ENCODE data around the gene POFUT1.
"Not testable (repeated sequence)": the region's sequence is repeated elsewhere in the genome, so short reads cannot be mapped to it uniquely, and the experiment has no call there.

POFUT1 gene

DNA sequence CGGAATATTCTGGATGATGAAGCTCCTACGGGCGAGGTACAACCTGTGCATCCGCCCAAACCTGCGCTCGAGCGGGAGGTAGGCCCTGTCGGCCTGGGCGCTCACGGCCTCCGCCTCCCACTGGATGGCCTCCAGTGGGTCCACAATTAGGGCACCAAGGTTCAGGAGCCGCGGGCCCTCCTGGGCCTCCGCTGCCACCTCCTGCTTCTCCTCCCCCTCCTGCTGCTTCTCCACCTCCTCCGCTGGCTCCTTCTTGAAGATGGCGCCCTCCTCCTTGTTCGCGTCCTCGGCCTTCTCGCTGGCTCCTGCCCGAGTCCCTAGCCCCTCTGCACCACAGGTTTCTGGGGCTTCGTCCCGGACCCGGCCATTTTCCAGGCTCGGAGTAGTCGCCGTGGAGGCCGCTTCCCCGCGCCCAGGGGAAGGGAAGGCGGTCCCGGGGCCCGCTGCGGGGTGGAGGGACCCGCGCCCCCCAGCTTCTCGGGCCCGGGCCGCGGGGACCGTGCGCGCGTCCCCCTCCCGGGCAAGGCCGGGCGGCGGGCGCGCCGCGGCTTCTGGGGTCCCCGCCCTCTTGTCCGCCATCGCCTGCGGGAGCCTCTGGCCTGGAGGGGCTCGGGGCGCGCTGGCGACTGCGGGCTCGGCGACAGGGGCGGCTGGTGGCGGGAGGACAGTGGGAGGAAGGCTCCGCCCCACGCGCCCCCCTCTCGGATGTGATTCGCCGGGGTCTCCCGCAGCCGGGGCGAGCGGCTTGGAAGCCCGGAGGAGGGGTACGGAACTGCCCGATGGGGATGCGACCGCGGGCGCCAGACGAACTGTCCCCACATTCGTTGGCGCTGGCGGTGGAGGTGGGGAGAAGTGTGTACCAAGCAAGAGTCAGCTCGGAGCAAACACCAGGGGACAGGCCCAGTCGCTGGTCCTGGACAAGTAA, 17.7 kb upstream of the POFUT1 start:
- no peak for DNase-seq (ENCODE audit: low read depth)

GRCh38 chr20:32190616-32191415, 16.9 kb upstream of the POFUT1 start:
- DNase-seq (ENCODE audit: low read depth): no peak

GRCh38 chr20:32191422-32191821, 16.3 kb upstream of the POFUT1 start:
- no peak for DNase-seq (ENCODE audit: low read depth)

GRCh38 chr20:32191873-32192272, 15.8 kb upstream of the POFUT1 start:
- no peak for DNase-seq (ENCODE audit: low read depth)

- DNase-seq (ENCODE audit: low read depth): no peak
Measured at GRCh38 chr20:32192698-32193097, 15.0 kb upstream of the POFUT1 start.

GRCh38 chr20:32193336-32193735, 14.3 kb upstream of the POFUT1 start:
- not testable (repeated sequence) for DNase-seq (ENCODE audit: low read depth)

DNA sequence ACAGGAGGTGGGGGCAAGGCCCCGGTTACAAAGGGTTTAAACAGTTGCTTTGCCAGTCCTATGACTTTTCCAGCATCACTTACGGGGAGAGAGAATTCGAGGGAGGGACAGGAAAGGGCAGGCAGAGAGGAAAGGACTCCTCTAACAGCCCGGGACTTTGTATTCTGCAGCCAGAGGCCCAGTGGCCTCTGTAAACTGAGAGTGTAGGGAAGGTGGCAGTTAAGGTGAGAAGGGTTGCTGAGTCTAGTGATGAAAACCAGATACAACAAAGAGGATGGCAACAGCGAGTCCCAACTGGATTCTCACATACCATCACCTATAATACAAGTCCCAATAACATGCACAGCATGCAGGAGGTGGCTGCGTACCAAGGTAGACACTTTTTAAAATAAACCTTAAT, 13.7 kb upstream of the POFUT1 start:
- no peak for DNase-seq (ENCODE audit: low read depth)

DNA sequence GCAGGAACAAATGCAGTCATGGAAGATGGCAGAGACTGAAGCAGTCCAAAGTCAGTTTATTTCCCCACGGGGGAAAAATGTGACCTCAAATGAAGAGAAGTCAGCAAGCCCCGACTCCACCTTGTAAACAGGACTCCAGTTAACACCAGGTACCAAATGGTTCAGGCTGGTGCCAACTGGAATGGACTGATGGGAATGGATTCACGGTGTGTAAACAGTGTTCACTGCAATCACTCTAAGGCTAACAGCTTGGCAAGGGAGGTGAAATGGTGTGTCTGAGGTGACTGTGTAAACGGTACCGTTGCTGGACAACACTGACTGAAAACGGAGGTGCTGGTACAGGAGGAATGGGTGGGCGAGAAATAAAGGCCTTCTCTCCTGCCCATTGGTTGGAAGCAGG, 12.1 kb upstream of the POFUT1 start:
- DNase-seq (ENCODE audit: low read depth): no peak

- DNase-seq (ENCODE audit: low read depth): not testable (repeated sequence)
Measured at GRCh38 chr20:32196613-32197012, 11.1 kb upstream of the POFUT1 start.

DNA sequence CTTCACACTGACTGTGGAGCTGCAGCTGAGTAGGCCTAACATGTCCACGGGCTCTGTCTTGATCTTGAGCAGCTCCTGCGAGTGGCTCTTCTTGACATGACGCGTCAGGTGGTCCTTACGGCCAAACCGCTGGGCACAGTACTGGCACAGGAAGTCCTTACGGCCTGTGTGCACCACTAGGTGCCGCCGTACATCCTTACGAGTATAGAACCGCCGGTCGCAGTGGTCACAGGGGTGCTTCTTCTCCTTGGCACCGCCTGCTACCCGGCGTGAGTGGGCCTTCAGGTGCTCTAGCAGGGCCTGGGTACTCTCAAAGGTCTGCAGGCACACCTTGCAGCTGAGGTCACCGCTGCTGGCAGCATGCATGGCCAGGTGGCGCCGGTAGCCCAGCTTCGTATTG, 10.5 kb upstream of the POFUT1 start:
- DNase-seq (ENCODE audit: low read depth): not testable (repeated sequence)

- DNase-seq (ENCODE audit: low read depth): no peak
Measured at GRCh38 chr20:32199006-32199405, 8.7 kb upstream of the POFUT1 start.

DNA sequence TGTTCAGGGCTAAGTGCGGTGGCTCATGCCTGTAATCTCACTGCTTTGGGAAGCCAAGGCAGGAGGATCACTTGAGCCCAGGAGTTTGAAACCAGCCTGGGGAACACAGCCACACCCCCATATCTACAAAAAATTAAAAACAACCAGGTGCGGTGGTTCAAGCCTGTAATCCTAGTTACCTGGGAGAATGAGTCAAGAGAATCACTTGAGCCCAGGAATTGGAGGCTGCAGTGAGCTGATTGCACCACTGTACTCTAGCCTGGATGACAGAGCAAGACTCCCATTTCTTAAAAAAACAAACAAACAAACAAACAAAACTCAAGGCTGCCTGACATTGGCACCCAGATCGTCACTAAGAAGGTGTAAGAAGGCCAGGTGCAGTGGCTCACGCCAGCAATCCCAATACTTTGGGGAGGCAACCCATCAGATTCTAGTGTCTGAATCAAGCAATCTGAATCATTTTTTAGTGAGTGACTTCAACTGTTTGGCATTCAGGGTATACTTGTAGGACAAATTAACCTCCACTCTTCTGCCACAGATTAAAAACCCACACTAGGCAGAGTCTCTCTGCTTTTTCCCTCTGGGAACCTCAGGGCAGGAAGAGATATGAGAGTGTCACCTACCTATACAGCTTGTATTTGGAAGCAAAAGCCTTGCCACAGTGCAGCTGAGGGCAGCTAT, 6.2 kb upstream of the POFUT1 start:
- DNase-seq (ENCODE audit: low read depth): no peak

DNA sequence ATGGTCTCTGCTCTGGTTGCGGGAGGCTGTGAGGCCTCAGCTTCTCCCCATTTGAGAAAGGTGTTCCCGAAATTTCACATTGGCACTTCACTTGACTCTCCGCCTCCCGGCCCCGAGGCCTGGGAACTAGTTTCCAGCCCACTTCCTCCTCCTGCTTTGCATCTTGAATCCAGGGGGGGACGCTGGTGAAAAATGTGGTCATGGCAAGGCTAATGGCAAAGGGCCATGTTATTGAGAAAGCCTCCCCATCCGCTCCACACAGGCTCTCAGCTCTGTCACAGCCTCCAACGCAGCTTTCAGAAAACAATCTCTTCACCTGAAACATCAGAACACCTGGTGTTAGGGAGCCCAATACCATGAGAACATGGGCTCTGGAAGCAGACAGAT, 5.7 kb upstream of the POFUT1 start:
- DNase-seq (ENCODE audit: low read depth): no peak

- DNase-seq (ENCODE audit: low read depth): no peak
Measured at GRCh38 chr20:32203356-32204204, 4.1 kb upstream of the POFUT1 start.

GRCh38 chr20:32204205-32205109, 3.2 kb upstream of the POFUT1 start:
- peak; percentile 60 for DNase-seq (ENCODE audit: low read depth)

DNA sequence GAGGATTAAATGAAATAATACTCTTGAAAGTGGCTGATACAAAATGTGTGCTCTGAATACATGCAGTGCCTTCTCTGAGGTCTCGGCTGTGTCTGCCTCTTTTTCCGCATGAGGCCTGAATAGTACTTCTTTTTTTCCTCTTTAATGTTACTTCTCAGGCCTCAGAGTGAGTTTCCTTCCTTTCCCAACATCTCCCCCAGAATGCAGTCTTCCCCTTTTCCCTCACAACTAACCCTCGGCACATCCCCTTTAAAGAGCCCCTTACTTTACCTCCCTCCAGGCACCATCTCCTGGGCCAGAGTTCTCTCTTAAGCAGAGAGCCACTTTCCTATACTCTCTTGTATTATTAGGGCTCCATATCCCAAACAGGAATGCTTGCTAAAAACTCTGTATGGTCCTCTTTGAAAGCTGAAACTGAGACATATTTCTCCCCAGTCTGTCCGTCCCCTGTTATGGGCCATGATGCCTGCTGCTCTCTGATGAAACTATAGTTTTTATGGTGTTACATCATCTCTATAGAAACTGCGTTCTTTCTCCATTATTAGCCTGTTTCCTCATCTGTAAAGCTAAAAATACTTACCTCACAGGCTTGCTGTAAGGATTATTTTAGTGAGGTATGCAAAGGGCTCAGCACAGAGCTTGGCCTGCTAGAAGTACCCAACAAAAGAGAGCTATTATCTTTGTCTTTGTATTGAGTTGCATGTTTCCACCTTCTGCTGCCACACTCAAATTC, 2.4 kb upstream of the POFUT1 start:
- no peak for DNase-seq (ENCODE audit: low read depth)

DNA sequence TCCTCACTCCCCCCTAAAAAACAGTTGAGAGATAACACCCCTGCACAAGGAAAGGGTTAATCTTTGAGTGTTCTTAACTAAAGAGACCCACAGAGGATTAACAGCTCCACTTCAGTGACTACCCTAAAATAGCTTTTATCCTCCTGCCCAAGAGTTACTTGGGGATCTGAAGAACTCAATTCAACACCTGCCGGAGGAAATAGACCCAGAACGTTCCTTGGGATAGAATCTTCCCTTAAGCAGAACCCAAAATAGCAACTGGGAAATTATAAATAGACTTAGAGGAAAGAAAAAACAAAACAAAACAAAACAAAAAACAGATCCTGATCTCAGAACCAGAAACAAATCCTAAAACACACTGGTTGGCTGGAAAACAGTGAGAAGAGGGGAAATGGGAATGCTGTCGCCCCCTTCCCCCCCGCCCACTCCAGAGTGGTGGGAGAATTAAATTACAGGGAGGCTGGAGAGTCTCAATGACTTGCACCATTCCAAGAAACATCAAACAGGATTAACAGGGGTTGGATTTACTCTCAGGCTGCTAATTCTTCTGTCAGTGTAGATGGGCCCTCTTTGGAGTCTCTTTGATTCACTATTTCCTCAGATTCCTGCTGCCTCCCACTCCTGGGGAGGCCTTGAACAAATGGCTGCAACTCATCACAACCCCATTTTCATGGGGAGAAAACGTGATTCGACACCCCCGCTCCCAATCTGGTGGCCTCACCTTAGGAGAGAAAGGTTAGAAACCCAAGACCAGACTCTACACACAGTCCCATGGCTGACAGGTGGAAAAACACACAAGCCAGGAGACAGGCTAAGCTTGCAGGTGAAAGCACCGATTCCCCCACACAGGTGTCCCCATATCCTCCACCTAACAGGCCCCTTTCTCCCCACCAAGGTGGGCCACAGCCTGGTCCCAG, 1.6 kb upstream of the POFUT1 start:
- DNase-seq (ENCODE audit: low read depth): no peak

- DNase-seq (ENCODE audit: low read depth): no peak
Measured at GRCh38 chr20:32206760-32207625, 687 bp upstream of the POFUT1 start.

All from activated T-helper 9 cell treated with anti-CD3 and anti-CD28 coated beads, Interleukin-2, amount 50 U/mL, for 16 hours (primary cell).